HT-29 (cell line): ENCODE data around the gene CCT4. TPM values are rescaled to one million over a fixed set of nuclear protein-coding genes. Genes with fewer than 3 reads are reported as not detected.
"Not testable (repeated sequence)": the region's sequence is repeated elsewhere in the genome, so short reads cannot be mapped to it uniquely, and the experiment has no call there.

ENCODE experiments used
- DNase-seq: peaks from one replicate; pipeline ENCODE4 v3.0.0-alpha.2; 2015; ENCODE audit warnings: low spot score
- total RNA-seq: library from RNA; depleted of rRNA; stranded (reverse); fragments of >200 nt; shearing (Covaris generic); gene quantifications from 2 replicates; pipeline ENCODE4 v1.2.3, GENCODE V29; 2014; rRNA removed

Gene CCT4, protein sequence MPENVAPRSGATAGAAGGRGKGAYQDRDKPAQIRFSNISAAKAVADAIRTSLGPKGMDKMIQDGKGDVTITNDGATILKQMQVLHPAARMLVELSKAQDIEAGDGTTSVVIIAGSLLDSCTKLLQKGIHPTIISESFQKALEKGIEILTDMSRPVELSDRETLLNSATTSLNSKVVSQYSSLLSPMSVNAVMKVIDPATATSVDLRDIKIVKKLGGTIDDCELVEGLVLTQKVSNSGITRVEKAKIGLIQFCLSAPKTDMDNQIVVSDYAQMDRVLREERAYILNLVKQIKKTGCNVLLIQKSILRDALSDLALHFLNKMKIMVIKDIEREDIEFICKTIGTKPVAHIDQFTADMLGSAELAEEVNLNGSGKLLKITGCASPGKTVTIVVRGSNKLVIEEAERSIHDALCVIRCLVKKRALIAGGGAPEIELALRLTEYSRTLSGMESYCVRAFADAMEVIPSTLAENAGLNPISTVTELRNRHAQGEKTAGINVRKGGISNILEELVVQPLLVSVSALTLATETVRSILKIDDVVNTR
- 145 and 155 TPM in 2 replicates for total RNA-seq

DNA sequence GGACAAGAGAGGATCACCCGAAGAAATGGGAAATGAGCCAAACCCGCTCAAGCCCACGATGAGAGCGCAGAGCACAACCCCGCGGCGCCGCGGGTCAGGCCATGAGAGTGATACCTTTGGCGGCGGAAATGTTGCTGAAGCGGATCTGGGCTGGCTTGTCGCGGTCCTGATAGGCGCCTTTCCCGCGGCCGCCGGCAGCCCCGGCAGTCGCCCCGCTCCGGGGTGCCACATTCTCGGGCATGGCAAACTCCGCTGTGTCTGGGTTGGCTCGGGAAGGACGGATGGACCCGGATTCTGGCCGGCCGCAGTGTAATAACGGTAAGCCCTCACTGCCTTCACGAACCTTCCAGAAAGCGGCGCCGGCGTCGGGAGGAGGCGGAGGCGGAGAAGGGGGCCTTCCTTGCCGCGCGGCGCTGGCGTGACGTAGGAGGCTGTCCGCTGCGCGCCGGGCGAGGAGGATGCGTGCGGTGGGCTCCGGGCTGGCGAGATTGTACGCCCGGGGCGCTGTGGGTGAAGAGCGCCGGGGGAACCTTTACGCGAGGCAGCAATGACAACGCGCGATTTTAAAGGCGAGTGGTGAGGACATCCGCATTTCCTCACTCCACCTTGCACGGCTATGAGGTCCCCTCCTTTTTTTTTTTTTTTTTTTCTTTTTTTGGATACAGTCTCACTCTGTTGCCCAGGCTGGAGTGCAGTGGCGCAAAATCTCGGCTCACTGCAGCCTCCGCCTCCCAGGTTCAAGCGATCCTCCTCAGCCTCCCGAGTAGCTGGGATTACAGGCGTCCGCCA, at the start of gene CCT4:
CCT4 (minus strand) TSS at position 390 of the 789 bp plus-strand sequence; CDS start at position 241, 149 bp downstream.
- DNase-seq = peak; percentile 83

DNA sequence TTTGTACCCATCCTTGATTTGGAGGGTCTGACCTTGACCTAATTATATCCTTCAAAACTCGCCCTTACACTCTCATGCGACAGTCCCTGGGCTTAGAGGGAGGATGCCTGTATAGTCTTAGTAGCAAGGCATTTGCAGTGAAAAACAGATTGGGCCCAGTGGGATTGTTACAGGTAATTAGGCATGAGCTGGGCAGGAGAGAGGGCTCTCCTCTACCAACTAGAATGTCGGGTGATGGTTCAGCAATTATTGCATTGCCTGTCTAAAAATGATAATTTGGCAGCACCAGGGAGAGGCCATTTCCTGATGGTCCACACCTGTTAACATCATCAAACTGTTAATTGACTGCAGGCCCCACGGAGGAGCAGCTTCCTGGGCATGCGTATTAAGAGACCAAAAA, 49.4 kb upstream of the CCT4 start:
- no peak for DNase-seq

DNA sequence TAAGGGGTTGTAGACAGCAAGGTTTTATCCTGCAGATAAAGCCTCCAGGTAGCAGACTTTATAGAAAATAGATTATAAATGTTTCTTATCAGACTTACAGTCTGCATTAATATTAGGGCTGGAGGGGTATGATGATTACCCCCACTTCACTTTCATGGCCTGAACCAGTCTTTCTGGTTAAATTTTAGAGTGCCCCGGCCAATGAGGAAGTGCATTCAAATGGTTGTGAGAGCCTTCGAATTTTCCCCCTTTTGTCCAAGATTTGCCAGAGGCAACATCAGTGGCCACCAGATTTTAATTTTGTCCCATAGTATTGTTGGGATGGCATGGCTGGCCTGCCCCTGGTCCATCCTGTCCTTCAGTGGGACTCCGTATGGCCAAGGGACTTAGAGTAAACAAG, 48.6 kb upstream of the CCT4 start:
- DNase-seq = no peak

DNA sequence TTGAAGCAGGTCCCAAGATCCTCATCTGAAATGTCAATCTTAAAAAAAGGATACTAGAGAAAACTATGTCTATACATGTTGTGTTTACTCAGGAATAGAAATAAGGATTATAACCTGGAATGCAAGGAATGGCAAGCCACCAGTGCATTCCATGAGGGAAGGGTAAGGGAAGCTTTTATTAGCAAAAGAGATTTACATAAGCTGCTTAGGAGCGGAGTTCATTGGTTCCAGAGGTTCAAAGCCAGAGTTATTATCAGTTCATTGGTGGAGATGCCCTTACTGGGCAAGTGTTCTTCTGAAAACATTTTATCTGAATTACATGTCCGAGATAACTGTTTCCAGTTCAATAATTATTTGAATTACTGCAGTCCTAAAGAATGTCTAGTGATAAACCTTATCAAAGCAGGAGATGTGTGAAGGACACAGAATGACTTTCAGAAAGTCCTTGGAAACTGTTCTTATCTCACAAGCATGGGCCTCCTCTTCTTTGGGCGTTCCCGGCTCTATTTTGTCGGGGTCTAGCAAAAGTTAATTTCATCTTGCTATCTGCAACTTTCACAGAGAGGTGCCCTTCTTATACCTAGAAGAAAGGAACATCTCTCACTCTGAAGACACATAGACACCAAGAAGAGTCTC, 40.5 kb upstream of the CCT4 start:
- no peak for DNase-seq

DNA sequence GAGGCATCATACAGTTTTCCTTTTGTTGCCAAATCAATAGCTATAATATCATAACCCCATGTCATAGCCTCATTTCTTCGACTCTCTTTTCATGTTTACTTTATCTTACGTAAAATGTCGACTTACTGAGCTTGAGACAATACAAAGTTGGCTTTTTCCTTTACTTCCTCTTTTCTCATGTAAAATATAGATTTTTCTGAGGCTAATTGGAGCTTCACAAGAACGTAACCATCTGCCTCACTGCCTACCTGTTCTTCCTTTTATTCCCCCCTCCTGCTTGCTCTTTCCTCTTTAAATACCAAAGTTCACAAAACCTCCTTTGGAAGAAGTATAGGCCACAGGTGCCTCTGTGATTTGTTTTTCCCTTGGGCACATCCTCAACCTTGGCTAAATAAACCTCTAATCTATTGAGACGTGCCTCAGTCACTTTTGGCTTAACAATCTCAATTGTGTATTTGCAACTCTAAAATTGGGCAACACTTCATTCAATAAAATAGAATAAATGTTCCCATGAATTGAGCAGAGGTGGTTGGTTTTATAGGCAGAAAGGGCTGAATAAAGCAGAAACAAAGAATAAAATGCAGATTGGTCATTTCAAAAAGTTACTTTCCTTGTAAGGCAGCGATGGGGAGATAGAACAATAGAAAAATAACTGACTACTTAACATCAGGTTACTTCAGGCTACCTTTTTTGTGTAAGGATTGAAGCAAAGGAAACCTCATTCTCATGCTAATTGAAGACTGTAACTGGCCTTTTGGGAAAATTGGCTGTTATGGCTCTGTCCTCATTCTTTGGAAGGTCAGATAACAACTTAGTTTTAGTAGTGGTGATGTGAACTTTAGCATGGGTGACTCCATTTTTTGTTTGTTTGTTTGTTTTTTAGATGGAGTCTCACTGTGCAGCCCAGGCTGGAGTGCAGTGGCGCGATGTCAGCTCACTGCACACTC, 38.3 kb upstream of the CCT4 start:
- DNase-seq = no peak

DNA sequence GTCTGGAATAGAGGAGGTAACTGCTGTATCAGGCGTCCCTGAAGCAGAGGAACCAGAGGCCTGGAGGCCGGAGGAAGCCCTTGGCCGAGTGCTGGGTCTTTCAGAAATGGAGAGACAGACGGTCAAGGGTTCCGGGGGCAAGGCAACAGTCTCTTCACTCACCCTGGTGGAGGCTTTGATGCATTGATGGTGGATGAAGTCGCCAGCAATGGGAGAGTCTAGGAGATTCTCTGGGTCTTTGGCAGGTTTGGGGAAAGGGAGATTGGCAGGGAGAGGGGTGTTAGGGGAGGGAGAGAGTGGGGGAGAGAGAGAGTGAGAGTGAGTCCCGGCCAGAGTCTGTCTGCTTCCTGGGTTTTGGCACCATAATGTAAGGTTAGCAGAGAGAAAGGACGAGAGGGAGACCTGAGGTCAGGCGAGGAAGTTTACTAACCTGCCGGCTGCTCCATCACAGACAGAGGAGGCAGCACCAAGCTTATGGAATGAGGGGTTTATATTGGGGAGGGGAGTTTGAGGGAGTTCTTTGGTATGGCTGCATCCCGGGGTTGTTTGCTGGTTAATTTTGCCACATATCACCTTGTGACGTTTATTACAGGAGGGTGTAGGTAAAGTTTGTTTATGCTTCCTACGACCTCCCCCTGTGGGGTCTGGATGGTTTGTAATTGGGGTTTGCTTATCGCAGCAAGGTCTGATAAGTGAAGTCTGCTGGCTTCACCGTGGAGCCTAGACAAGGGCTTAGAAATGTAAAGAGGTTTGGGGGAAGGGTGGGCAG, 36.6 kb upstream of the CCT4 start:
- DNase-seq = no peak

DNA sequence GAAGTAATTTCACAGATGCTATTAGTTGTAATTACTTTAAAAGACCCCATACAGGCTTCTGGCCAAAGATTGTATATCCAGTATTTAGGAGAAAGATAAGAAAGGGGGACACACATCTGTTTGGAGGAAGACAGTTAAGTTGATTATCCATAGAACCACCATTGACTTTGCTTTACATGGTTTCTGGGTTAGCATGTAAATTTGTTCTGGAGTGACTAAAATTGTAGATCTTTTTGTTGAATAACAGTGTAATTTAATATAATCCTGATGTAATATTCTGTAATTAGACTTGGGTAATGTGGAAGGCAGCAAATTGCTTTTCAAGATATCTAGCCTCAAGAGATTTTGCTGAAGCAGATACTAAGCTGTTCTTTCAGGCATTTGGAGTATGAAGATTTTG, 34.3 kb upstream of the CCT4 start:
- DNase-seq = no peak

DNA sequence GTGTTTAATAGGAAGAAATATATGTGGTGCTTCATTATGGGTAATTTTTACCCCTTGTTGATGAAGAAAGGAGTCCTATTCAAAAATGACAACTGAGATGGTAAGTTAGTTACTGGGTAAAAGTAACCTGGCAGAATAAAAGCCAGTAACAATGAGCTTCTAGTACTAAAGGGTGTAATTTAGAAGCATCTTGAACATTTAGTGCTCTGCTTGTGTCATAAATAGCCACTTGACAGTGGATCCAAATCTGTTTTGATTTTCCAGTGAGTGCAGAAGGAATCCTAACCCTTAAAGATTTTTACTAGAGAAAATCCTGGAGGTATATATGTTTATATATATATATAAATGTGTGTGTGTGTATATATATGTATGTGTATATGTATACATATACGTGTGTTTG, 32.1 kb upstream of the CCT4 start:
- DNase-seq = no peak

DNA sequence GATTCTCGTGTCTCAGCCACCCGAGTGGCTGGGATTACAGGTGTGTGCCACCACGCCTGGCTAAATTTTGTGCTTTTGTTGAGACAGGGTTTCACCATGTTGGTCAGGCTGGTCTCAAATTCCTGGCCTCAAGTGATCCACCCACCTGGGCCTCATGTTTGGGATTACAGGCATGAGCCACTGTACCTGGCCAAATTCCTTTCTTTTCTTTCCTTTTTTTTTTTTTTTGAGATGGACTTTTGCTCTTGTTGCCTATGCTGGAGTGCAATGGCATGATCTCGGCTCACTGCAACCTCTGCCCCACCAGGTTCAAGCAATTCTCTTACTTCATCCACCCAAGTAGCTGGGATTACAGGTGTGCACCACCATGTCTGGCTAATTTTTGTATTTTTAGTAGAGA, 26.3 kb upstream of the CCT4 start:
- not testable (repeated sequence) for DNase-seq

DNA sequence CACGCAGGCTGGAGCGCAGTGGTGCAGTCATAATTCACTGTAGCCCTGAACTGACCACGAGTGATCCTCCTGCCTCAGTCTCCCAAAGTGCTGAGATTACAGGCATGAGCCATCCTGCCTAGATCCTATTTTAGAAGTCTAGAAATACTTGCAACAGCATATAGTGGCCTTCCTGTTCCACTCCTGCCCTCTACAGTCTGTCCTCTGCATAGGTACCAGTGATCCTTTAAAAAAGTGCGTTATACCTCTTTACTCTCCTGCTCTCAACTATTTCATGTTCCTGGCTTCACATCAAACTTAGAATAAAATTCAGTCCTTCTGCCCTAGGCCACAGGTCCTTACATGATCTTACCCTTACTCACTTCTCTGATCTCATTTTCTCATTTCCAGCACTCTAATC, 23.1 kb upstream of the CCT4 start:
- DNase-seq = no peak

DNA sequence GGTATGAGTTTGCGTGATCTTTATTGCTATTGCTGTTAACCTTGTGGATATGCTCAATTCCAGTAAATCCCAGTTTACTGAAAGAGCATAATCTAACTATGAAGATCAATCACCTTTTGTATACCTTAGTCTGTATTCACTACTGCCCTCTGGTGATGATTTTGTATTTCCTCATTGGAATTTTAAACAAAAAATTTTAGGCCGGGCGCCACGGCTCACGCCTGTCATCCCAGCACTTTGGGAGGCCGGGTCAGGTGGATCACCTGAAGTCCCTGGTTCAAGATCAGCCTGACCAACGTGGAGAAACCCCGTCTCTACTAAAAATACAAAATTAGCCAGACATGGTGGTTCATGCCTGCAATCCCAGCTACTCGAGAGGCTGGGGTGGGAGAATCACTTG, 22.1 kb upstream of the CCT4 start:
- DNase-seq = no peak

DNA sequence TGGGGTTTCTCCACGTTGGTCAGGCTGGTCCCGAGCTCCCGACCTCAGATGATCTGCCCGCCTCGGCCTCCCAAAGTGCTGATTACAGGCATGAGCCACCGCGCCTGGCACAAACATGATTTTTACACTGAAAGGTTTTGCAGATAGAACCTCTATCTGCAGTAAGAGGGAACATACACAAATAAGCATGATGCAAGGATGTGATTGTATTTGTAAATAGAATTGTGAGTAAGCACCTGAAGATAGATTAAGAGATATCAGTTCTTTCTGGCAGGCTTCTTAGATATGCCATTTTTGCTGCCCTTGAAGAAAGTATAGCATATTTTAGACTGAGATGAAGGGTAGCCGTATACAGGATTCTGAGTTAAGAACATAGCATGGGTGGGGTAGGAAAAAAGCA, 20.7 kb upstream of the CCT4 start:
- no peak for DNase-seq

DNA sequence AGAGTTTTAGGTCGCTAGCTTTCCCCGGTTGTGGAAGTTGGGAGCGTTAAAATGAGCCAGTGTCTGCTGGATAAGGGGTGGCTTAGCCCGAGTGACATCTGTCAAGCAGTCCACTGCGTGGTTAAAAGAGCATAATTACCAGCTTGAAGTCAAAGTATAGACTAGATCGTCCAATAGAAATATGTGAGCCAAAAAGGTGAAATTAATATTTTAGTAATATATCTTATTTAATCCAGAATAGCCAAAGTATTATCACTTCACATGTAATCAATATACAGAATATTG, 17.7 kb upstream of the CCT4 start:
- DNase-seq = no peak

DNA sequence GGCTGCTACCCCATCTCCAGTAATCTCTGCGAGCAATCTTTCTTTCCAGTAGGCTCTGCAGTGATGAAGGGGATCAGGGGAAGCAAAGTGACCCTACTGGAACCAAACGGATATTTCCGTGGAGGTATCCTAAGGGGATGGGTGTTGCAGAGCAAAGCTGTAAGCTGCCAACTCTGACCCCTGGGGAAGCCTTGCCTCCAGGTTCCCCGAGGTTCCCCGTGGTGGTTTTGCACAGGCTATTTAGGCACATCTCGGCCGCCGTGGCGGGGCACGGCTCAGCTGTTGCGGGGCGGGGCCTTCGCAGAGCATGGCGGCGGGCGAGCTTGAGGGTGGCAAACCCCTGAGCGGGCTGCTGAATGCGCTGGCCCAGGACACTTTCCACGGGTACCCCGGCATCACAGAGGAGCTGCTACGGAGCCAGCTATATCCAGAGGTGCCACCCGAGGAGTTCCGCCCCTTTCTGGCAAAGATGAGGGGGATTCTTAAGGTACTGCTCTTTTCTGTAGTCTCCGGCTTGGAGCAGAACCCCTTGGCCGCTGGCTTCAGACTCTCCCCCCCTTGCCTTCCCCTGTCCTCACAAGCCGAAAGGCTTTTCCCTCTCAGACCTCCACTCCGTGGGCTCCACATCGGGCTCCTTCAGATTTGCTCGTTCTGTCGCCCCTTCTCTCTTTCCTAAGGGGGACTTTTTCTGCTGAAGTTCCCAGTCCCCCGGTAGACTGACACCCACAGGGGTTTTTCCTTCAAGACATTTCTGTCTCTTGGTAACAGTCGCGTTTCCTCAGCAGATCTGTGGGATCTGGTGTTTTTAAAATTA, 17.1 kb upstream of the CCT4 start, which contains the start of gene COMMD1:
COMMD1 (plus strand) TSS at position 303 of the 814 bp plus-strand sequence; CDS start at position 308, 5 bp downstream.
- peak; percentile 49 for DNase-seq

DNA sequence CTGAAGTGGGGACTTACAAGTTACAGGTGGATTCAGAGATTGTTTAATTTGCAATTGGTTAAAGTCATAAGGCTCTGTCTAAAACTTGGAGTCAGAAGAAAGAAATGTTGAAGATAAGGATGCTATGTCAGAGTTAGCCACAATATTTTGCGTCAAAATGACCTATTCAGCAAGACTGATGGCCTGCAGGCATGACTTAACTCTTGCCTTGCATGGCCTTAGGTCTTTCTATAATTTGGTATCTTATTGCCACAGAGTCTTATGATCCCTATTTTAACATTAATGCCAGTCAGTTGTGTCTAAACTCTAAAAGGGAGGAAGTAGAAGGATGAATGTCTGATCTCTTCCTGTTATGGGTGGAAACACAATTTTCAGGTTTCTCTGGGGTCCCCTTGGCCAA, 11.8 kb upstream of the CCT4 start:
- DNase-seq = no peak

DNA sequence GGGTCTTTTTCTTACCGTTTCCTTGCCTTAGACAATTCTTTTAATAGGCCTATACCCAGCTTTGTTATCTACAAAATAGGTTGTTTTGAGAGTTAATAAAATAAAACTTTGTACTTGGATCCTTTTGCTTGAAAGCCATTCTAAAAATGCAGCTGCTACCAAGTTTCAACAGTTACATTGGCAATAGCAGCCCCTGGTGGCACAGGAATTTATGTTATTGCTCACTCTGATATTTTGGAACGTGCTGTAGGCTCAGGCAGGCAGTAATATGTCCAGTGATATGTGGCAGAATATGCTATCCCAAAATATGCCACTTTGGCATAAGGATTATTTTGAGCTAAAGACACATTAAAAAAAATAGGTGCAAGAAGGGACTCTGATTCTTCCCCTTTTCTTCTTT, 10.4 kb upstream of the CCT4 start:
- peak; percentile 49 for DNase-seq

DNA sequence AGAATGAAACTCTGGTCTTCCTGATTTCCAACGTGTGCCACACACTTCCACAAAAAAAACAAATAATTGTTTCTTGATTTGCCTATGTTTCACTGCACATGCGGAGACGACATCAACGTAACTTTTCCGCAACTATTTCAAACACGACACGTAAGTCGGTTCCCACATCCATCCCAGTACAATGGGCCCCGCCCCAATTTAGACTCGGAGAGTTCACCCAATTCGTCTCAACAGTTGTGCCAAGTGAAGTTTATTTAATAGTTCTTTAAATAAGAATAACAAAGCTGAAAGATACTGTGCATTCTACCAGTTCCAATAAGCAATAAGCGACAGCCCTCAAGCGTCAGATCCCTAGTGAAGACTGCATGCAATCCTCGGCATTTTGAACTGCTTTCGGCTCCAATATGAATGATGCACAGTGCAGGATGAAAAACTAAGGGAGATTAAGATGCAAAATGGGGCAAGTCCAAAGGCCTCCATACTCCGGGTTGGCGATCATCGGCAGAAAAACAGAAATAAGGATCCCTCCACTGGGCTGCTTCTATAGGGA, 664 bp downstream of the CCT4 start:
- DNase-seq = peak; percentile 64

DNA sequence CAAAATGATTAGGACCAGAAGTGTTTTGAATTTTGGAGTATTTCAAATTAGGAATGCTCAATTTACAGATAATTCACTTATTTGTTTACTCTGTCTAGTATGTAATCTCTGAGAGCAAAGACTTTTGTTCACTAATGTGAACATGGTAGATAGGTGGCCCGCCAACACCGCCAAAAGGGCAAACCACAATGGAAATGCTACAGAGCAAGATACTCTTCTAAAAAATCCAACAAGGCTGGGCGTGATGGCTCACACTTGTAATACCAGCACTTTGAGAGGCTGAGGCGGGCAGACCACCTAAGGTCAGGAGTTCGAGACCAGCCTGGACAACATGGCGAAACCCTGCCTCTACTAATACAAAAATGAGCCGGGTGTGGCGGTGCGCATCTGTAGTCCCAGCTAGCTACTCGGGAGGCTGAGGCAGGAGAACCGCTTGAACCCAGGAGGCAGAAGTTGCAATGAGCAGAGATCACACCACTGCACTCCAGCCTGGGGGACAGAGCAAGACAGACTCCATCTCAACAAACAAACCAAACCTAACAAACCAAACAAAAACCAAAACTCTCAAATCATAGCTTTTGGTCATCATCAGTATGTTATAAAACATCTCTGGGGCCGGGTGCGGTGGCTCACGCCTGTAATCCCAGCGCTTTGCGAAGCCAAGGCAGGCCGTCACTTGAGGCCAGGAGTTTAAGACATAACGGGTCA, 2.4 kb downstream of the CCT4 start:
- DNase-seq = no peak
